ENCODE measurements around the gene POMGNT1.

Gene POMGNT1

DNA sequence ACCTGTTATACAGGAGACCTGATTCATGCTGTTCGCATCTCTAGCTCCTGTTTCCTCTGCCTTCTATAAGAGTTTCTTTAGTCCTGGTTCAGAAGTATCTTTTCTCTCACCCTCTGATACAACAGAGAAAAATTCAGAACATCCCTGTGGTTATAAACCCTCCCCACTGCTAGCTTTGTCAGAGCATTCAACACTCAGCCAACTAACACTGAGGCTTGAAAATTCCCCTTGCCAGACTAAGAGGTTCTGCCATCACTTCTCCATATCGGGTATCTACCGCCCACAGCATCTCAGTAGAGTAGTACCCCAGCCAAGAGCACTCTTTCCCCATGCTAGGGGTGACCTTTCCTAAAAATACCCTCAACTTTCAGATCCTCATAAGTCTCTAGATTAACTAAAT lies 46.2 kb downstream of the POMGNT1 start:
- no peak for DNase-seq

- no peak for DNase-seq
Measured at GRCh38 chr1:46150085-46150484, 48.1 kb downstream of the POMGNT1 start.

DNA sequence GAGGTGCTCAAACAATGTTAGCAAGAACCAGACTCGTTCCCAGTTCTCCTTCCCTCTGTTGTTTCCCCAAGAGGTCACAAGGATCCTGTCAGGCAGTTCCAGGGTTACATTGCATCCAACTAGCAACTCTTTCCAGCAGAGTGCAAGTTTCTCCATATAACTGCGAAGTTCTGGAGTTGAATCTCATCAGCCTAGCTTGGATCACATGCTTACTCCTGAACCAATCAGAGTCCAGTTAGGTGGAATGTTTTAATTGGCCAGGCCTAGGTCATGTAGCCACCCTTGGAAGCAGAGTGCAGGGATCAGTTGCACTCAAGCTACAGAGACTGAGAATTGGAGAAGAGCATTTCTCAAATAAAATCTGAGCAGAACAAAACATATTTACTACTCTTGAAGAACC lies 49.9 kb downstream of the POMGNT1 start:
- DNase-seq = no peak
